Measurements from ENCODE around the gene SGPL1.
"Not testable (repeated sequence)": the region's sequence is repeated elsewhere in the genome, so short reads cannot be mapped to it uniquely, and the experiment has no call there.

Gene SGPL1

GRCh38 chr10:70815504-70816219 lies at the start of gene SGPL1:
TSS of gene SGPL1 (plus strand) at chr10:70815948. CDS start at chr10:70816854, 906 bp downstream.
- no peak for DNase-seq

GRCh38 chr10:70768026-70768685 lies 47.6 kb upstream of the SGPL1 start:
- DNase-seq, result not testable (repeated sequence)

- no peak for DNase-seq
Observed at GRCh38 chr10:70769121-70769520, 46.6 kb upstream of the SGPL1 start.

- DNase-seq, result no peak
Observed at GRCh38 chr10:70770001-70770400, 45.7 kb upstream of the SGPL1 start.

- DNase-seq, result not testable (repeated sequence)
Observed at GRCh38 chr10:70770516-70770915, 45.2 kb upstream of the SGPL1 start.

- no peak for DNase-seq
Observed at GRCh38 chr10:70771311-70772194, 44.2 kb upstream of the SGPL1 start.

- no peak for DNase-seq
Observed at GRCh38 chr10:70772627-70773026, 43.1 kb upstream of the SGPL1 start.

GRCh38 chr10:70773461-70773860 lies 42.3 kb upstream of the SGPL1 start:
- DNase-seq, result no peak

GRCh38 chr10:70773965-70774809 lies 41.6 kb upstream of the SGPL1 start:
- DNase-seq, result no peak

- no peak for DNase-seq
Observed at GRCh38 chr10:70774810-70775678, 40.7 kb upstream of the SGPL1 start.

- DNase-seq, result no peak
Observed at GRCh38 chr10:70775679-70776454, 39.9 kb upstream of the SGPL1 start.

GRCh38 chr10:70776455-70777005 lies 39.2 kb upstream of the SGPL1 start:
- no peak for DNase-seq

GRCh38 chr10:70777063-70777875 lies 38.5 kb upstream of the SGPL1 start:
- DNase-seq, result no peak

GRCh38 chr10:70778267-70778924 lies 37.4 kb upstream of the SGPL1 start:
- DNase-seq, result no peak

GRCh38 chr10:70779088-70779487 lies 36.7 kb upstream of the SGPL1 start:
- DNase-seq, result no peak

GRCh38 chr10:70779511-70780369 lies 36.0 kb upstream of the SGPL1 start:
- no peak for DNase-seq

GRCh38 chr10:70780370-70780760 lies 35.4 kb upstream of the SGPL1 start:
- DNase-seq, result no peak

GRCh38 chr10:70780772-70781171 lies 35.0 kb upstream of the SGPL1 start:
- no peak for DNase-seq

Data from NCI-H526 treated with DMSO at 0.1 percent for 48 hours (cell line).